NCI-H2196 (cell line): ENCODE measurements around the gene LONP1.

Experiments used
- DNase-seq: peaks from one replicate; lab custom pipeline; 2025; ENCODE audit not compliant: unreplicated experiment; lab: John Stamatoyannopoulos, UW

The LONP1 gene

GRCh38 chr19:5680437-5681368, 39.2 kb downstream of the LONP1 start, which contains the start of the genes HSD11B1L and MICOS13:
Gene HSD11B1L (plus strand): TSS chr19:5681027. CDS start chr19:5684833, 3,806 bp downstream.
Gene MICOS13 (minus strand): TSS chr19:5680516. CDS start chr19:5680486, 30 bp downstream.
- DNase-seq: peak; percentile 98

DNA sequence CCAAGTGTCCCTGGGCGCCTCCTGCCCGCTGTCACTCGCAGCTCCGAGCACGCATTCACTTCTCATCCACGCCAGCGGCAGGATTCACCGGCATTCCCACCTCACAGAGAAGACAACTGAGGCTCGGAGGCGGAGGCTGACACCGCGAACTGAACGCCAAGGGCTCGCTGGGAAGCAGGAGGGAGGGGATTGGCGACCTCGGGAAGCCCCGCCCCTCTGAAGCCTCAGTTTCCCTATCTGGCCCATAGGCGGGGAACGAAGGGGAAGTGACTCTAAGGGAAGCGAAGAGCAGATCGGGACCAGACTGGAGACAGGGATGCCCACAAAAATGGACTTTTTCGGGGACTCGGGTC, 39.9 kb downstream of the LONP1 start:
- DNase-seq: no peak

GRCh38 chr19:5679289-5680083, 40.5 kb downstream of the LONP1 start:
- no peak for DNase-seq

GRCh38 chr19:5678071-5678718, 41.8 kb downstream of the LONP1 start:
- DNase-seq: no peak

- DNase-seq: no peak
These were observed 42.4 kb downstream of the LONP1 start for GRCh38 chr19:5677580-5677979.

- DNase-seq: no peak
These were observed 42.8 kb downstream of the LONP1 start for GRCh38 chr19:5677136-5677535.

DNA sequence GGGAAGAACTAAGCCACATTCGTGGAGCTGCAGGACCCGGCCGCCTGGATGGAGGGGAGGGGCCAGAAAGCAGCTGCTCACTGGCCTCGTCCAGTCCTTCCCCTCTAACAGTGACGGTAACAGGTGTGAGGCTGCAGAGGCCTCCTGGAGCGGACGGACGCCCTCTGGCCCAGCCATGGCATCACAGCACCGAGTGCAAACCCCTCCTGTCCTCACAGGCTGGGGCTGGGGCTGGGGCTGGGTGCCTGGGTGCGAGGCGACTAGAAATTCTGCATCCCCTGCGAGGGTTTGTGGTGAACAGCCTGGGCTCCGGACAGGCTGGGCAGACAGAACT, 43.2 kb downstream of the LONP1 start:
- no peak for DNase-seq

- DNase-seq: no peak
These were observed 43.7 kb downstream of the LONP1 start for GRCh38 chr19:5676105-5676771.

GRCh38 chr19:5674714-5675113, 45.2 kb downstream of the LONP1 start:
- no peak for DNase-seq

DNA sequence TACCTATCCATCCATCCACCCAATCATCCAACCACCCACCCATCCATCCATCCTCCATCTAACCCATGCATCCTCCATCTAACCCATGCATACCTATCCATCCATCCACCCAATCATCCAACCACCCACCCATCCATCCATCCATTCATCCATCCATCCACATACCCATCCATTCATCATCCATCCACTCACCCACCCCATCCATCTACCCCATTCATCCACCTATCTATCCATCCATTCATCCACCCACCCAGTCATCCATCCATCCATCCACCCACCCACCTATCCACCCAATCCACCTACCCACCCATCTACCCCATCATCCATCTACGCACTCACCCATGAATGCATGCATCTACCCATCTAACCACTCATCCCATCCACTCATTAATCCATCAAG, 46.2 kb downstream of the LONP1 start:
- DNase-seq: no peak

DNA sequence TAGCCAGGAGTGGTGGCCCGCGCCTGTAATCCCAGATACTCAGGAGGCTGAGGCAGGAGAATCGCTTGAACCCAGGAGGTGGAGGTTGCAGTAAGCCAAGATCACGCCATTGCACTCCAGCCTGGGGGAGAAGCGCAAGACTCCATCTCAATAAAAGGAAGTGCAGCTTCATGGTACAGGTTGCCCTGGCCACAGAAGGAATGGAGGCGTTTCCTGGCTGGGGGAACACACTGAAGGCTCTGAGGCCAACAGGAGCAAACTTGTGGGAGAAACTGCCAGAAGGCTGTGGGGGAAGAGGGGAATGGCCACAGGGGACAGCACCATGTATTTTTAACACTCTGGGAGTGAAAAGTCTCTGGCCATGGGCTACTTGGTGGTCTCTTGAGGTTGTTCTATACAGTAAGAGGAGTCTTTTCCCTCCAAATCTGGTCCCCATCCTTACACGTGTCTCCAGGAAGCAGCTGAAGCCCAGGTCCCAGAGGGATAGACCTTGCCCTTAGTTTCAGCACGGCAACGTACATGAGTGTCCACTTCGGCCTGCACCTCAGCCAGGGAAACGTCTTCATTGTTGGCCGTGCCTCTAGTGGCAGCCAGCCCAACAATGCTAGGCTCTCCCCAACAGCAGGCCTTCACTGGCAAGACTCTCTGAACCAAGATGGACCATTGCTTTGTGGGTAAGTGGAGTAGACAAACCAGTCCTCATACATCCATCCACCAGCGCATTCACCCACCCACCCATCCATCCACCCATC, 47.1 kb downstream of the LONP1 start:
- no peak for DNase-seq

DNA sequence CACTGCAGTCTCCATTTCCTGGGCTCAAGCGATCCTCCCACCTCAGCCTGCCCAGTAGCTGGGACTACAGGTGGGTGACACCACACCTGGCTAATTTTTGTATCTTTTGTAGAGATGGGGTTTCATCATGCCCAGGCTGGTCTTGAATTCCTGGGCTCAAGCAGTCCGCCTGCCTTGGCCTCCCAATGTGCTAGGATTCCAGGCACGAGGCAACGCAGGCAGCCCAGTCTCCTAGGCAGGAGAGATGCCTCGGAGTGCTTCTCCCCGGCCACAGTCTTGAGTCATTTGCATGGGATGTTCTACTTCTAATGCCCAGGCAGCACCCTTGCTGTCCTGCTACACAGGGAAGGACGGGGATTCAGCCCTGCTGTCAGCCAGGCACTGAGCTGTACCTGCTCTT, 48.3 kb downstream of the LONP1 start:
- DNase-seq: no peak

- DNase-seq: no peak
These were observed 50.7 kb downstream of the LONP1 start for GRCh38 chr19:5669212-5669611.

DNA sequence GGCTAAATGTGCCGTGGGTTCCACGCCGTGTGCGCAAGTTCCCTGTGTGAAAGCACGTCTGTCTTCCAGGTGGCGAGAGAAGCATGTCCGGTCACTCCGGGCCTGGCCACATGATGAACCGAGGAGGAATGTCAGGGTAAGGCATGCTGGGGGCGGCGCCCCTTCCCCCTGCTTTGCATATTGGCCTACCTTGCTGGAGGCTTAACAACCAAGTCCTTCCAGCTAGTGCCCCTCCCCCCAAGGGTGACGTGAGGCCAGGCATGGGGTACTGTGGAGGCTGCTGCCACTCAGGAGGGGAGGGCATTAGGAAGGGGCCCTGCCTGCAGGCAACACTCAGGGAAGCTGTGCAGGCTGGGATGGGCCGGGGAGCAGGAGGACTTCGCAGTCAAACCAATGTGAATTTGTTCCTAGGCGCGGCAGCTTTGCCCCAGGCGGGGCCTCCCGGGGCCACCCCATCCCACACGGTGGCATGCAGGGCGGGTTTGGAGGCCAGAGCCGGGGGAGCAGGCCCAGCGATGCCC, 52.1 kb downstream of the LONP1 start:
- DNase-seq: no peak

- DNase-seq: no peak
These were observed 52.9 kb downstream of the LONP1 start for GRCh38 chr19:5666921-5667610.

- DNase-seq: no peak
These were observed 54.0 kb downstream of the LONP1 start for GRCh38 chr19:5665781-5666513.

DNA sequence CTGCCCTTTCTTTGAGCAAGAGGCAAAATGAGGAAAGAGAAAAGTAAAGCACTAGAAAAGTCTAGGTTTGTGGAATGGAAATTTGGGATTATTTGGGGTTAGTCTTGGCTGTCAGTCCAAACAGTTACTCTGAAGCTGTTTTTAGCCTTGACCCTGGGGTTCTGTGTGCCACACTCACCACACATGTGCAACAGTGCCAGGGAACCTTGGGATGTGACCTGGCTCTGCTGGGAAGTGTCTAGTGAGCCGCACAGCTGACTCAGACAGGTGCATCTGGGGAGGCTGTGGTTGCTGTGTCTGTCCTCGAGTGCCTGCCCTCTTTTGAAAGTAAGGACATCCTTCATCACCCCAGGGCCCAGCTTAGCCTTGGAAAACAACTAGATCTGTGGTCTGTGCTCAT, 55.4 kb downstream of the LONP1 start:
- DNase-seq: no peak

GRCh38 chr19:5663904-5664303, 56.0 kb downstream of the LONP1 start:
- DNase-seq: no peak

GRCh38 chr19:5661483-5661882, 58.5 kb downstream of the LONP1 start:
- DNase-seq: no peak
